OCI-LY3 (cell line): ENCODE data around the gene SLIT1.

Experiments
- CTCF ChIP-seq: fragments of 200-600, 300-600 bp; sonication (generic); IDR thresholded peaks from 2 replicates; pipeline ENCODE4 v1.5.1; 2014; ENCODE audit warnings: antibody characterized with exemption, low read length, low read depth
- EZH2phosphoT487 ChIP-seq: fragments of 200-600 bp; shearing (Covaris generic); IDR thresholded peaks from 2 replicates; pipeline ENCODE4 v1.6.1; 2018; ENCODE audit warnings: antibody characterized with exemption, mixed run types, low read depth

- TF ChIP-seq CTCF = no peak
- TF ChIP-seq EZH2phosphoT487 = no peak
Observed at GRCh38 chr10:97061423-97061822, 124.3 kb downstream of the SLIT1 start.
